Measurements from ENCODE around the gene PFKFB2. TPM values are rescaled to one million over a fixed set of nuclear protein-coding genes. Genes with fewer than 3 reads are reported as not detected.

The PFKFB2 gene
- total RNA-seq, 1 donor from 2014 or later = 107 TPM

GRCh38 chr1:207015791-207016190 lies 37.3 kb upstream of the PFKFB2 start:
- Histone ChIP-seq H3K4me1 (no peaks in the 10 kb centered on the region), H3K27me3 (ENCODE audit: low read depth) (peaks cover 6% of the 10 kb centered on the region), H3K36me3 (no peaks in the 10 kb centered on the region), H3K27ac (replicated peaks) (no peak overlapping the region), H3K9me3 (replicated peaks) (no peaks in the 10 kb centered on the region), H3K4me3 (no peak overlapping the region)
- intact Hi-C loops (cut with micrococcal nuclease) = no loop called here
- no peak for TF ChIP-seq CTCF (IDR thresholded peaks at IDR 0.05; ENCODE audit: borderline replicate concordance)
- no peak for DNase-seq

- Histone ChIP-seq H3K27ac (replicated peaks) (no peak overlapping the region), H3K4me3 (no peak overlapping the region), H3K4me1 (peaks cover 13% of the 10 kb centered on the region), H3K27me3 (ENCODE audit: low read depth) (peaks cover 6% of the 10 kb centered on the region), H3K36me3 (no peaks in the 10 kb centered on the region), H3K9me3 (replicated peaks) (no peaks in the 10 kb centered on the region)
- TF ChIP-seq CTCF (IDR thresholded peaks at IDR 0.05; ENCODE audit: borderline replicate concordance) = no peak
- intact Hi-C loops (cut with micrococcal nuclease) = no loop called here
- peak; percentile 42 for DNase-seq
Observed at GRCh38 chr1:207017615-207018559, 35.2 kb upstream of the PFKFB2 start.

- H3K4me1 ChIP-seq = peaks cover 21% of the 10 kb centered on the region
- DNase-seq = no peak
- no peak overlapping the region for H3K27ac ChIP-seq (replicated peaks)
- H3K27me3 ChIP-seq (ENCODE audit: low read depth) = peaks cover 6% of the 10 kb centered on the region
- H3K4me3 ChIP-seq = no peak overlapping the region
- intact Hi-C loops (cut with micrococcal nuclease) = no loop called here
- no peaks in the 10 kb centered on the region for H3K36me3 ChIP-seq
- TF ChIP-seq CTCF (IDR thresholded peaks at IDR 0.05; ENCODE audit: borderline replicate concordance) = no peak
- H3K9me3 ChIP-seq (replicated peaks) = no peaks in the 10 kb centered on the region
Observed at GRCh38 chr1:207018707-207019106, 34.4 kb upstream of the PFKFB2 start.

- Histone ChIP-seq H3K27ac (replicated peaks) (no peak overlapping the region), H3K9me3 (replicated peaks) (no peaks in the 10 kb centered on the region), H3K4me3 (no peak overlapping the region), H3K27me3 (ENCODE audit: low read depth) (peaks cover 4% of the 10 kb centered on the region), H3K4me1 (peaks cover 26% of the 10 kb centered on the region), H3K36me3 (no peaks in the 10 kb centered on the region)
- no peak for DNase-seq
- TF ChIP-seq CTCF (IDR thresholded peaks at IDR 0.05; ENCODE audit: borderline replicate concordance) = no peak
- intact Hi-C loops (cut with micrococcal nuclease) = no loop called here
Observed at GRCh38 chr1:207019161-207019560, 33.9 kb upstream of the PFKFB2 start.

GRCh38 chr1:207019661-207020060 lies 33.4 kb upstream of the PFKFB2 start:
- DNase-seq = no peak
- Histone ChIP-seq H3K4me1 (peaks cover 31% of the 10 kb centered on the region), H3K36me3 (no peaks in the 10 kb centered on the region), H3K4me3 (no peak overlapping the region), H3K27me3 (ENCODE audit: low read depth) (no peaks in the 10 kb centered on the region), H3K27ac (replicated peaks) (no peak overlapping the region), H3K9me3 (replicated peaks) (no peaks in the 10 kb centered on the region)
- TF ChIP-seq CTCF (IDR thresholded peaks at IDR 0.05; ENCODE audit: borderline replicate concordance) = no peak
- intact Hi-C loops (cut with micrococcal nuclease) = no loop called here

Measured in left ventricle myocardium inferior (tissue), 1 donor.